Cardiac muscle cell (in vitro differentiated cells and primary cell): ENCODE measurements around the gene SCARB1. TPM values are rescaled to one million over a fixed set of nuclear protein-coding genes. Genes with fewer than 3 reads are reported as not detected.

Experiments
- DNase-seq, 2 donors: peaks; one replicate each; pipeline versions ENCODE4 v3.0.0 to v3.0.0-alpha.2; 2010 to 2017; ENCODE audit warnings: low read depth in 1 of 2, low spot score in 1 of 2
- H3K27ac ChIP-seq: fragments of 200-600 bp; sonication (generic); 2 replicates; pipeline ENCODE4 v1.5.1; 2016
- H3K27me3 ChIP-seq: fragments of 200-600 bp; sonication (generic); 2 replicates; pipeline ENCODE4 v1.6.0; 2016; ENCODE audit warnings: control low read depth
- H3K36me3 ChIP-seq: fragments of 200-600 bp; sonication (generic); 2 replicates; pipeline ENCODE4 v1.5.1; 2016; ENCODE audit warnings: control low read depth
- H3K4me1 ChIP-seq: fragments of 200-600 bp; sonication (generic); 2 replicates; pipeline ENCODE4 v1.8.1; 2017; ENCODE audit warnings: low read depth, mild to moderate bottlenecking, mixed run types
- H3K4me3 ChIP-seq: fragments of 200-600 bp; sonication (generic); 2 replicates; pipeline ENCODE4 v1.5.1; 2016; ENCODE audit warnings: mild to moderate bottlenecking
- H3K9me3 ChIP-seq: fragments of 200-600 bp; sonication (generic); 2 replicates; pipeline ENCODE4 v1.5.1; 2017; ENCODE audit warnings: low read depth, mild to moderate bottlenecking, control low read depth
- polyA plus RNA-seq: library from polyadenylated mRNA; unstranded; fragments of >200 nt; fragmentation: Nextera tagmentation; extraction: Ambion mirVana; gene quantifications from 2 replicates; pipeline ENCODE4 v1.2.1, GENCODE V29; 2016
- total RNA-seq: library from RNA; depleted of rRNA; stranded (reverse); fragments of >200 nt; gene quantifications from 2 replicates; pipeline ENCODE4 v1.2.3, GENCODE V29; 2016
- TF ChIP-seq, protein P1 (sequence below): IDR thresholded peaks from 2 replicates; pipeline ENCODE4 v1.5.1; 2012; ENCODE audit warnings: low read depth, mild to moderate bottlenecking, low read length

The SCARB1 gene
- total and polyA plus RNA-seq, 2 experiments from 2014 or later = 37.7 to 42.5 TPM

DNA sequence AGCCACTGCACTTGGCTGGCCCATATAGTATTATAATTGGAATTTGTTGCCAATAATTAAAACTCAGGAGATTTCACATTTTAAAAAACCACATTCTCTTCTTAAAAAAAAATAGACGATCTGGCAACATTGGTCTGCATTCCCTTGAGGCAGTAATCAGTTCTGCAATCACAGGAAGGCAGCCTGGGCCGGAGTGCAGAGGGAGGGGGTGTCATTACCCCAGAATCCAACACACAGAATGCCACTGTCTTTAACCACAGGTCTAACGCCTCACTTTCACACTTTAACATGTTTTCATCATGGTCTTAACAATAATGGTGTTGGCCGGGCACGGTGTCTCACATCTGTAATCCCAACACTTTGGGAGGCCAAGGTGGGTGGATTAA lies 100.1 kb downstream of the SCARB1 start:
- H3K27ac ChIP-seq = no peak overlapping the region
- H3K36me3 ChIP-seq = no peaks in the 10 kb centered on the region

DNA sequence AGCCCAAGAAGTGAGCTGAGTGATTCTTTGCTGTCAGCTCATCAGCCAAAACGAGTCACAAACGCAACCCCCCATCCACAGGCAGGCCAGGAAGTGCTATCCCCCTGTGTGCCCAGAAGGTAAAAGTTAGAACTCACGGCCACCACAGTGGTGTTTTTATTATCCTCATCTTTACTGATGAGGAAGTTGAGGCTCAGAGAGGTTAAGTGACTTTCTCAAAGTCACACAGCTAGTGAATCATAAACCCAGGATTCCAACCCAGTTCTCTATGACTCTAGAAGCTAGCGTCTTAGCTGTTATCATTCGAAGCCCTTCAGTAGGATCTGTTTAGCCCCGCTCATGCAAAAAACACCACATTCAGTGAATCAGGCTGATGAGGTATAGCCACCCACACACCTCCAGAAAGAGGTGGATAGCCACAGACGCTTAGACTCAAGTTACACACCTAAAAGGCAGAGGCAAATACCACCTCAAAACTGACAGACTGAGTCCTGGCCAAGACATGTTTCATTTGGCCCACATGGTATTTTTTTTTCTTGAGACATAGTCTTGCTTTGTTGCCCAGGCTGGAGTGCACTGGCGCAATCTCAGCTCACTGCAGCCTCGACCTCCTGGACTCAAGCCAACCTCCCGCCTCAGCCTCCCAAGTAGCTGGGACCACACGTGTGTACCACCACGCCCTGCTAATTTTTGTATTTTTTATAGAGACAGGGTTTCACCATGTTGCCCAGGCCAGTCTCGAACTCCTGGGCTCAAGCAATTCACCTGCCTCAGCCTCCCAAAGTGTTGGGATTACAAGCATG lies 100.7 kb downstream of the SCARB1 start:
- peak in 1 of 2 donors; percentile 48 for DNase-seq
- Histone ChIP-seq H3K27ac (no peak overlapping the region), H3K9me3 (no peaks in the 10 kb centered on the region), H3K4me1 (peaks cover 14% of the 10 kb centered on the region), H3K36me3 (no peaks in the 10 kb centered on the region), H3K27me3 (no peaks in the 10 kb centered on the region), H3K4me3 (no peak overlapping the region)
- TF ChIP-seq, protein P1, sequence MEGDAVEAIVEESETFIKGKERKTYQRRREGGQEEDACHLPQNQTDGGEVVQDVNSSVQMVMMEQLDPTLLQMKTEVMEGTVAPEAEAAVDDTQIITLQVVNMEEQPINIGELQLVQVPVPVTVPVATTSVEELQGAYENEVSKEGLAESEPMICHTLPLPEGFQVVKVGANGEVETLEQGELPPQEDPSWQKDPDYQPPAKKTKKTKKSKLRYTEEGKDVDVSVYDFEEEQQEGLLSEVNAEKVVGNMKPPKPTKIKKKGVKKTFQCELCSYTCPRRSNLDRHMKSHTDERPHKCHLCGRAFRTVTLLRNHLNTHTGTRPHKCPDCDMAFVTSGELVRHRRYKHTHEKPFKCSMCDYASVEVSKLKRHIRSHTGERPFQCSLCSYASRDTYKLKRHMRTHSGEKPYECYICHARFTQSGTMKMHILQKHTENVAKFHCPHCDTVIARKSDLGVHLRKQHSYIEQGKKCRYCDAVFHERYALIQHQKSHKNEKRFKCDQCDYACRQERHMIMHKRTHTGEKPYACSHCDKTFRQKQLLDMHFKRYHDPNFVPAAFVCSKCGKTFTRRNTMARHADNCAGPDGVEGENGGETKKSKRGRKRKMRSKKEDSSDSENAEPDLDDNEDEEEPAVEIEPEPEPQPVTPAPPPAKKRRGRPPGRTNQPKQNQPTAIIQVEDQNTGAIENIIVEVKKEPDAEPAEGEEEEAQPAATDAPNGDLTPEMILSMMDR = no peak

More for the DNA sequence above, 100.1 kb downstream of the SCARB1 start:
- H3K4me3 ChIP-seq = no peak overlapping the region
- H3K9me3 ChIP-seq = no peaks in the 10 kb centered on the region
- H3K4me1 ChIP-seq = peaks cover 14% of the 10 kb centered on the region
- TF ChIP-seq, protein P1 = no peak
- peak in 1 of 2 donors; percentile 30 for DNase-seq
- H3K27me3 ChIP-seq = no peaks in the 10 kb centered on the region

DNA sequence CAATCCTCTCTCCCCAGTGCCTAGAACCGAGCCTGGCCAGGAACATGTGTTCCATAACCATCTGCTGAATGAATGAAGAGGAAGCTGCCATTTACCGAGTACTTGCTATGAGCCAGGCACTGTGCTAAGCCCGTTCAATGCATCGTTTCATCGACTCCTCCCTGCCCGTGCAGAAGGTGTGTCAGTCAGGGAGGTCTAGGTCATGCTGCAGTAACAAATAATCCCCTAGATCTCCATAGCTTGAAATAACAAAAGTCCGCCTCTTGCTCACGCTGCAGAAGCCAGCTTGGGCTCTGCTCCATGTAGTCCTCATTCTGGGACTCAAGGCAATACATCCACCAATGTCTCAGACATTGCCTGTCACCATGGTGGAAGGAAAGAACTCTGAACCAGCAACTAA lies 101.3 kb downstream of the SCARB1 start:
- no peaks in the 10 kb centered on the region for H3K27me3 ChIP-seq
- H3K4me1 ChIP-seq = peaks cover 14% of the 10 kb centered on the region
- no peak for DNase-seq
- no peak overlapping the region for H3K4me3 ChIP-seq
- no peaks in the 10 kb centered on the region for H3K9me3 ChIP-seq
- H3K27ac ChIP-seq = no peak overlapping the region
- TF ChIP-seq, protein P1 = no peak
- no peaks in the 10 kb centered on the region for H3K36me3 ChIP-seq

DNA sequence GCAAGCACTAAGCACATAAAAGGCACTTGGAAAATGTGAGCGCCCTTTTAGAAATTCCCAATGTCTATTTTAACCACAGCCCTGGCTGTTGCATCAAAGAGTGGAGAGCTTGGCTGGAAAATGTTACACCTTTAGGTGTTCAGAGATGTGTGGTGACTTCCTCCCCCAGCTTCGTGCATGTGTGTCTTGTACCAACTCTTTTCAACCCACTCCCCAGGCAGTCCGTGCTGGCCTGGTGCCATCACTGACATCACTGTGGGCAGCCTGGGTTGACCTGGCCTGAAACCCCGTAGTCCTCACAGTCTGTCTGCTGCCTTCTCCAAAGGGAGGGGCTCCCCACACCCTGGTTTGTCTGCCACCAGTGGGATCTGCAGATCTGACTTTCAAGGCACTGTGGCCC lies 101.8 kb downstream of the SCARB1 start:
- H3K36me3 ChIP-seq = no peaks in the 10 kb centered on the region
- no peak overlapping the region for H3K4me3 ChIP-seq
- peak; percentile 35 to 41 for DNase-seq
- peaks cover 14% of the 10 kb centered on the region for H3K4me1 ChIP-seq
- H3K27me3 ChIP-seq = no peaks in the 10 kb centered on the region
- no peaks in the 10 kb centered on the region for H3K9me3 ChIP-seq
- no peak overlapping the region for H3K27ac ChIP-seq
- TF ChIP-seq, protein P1 = no peak

DNA sequence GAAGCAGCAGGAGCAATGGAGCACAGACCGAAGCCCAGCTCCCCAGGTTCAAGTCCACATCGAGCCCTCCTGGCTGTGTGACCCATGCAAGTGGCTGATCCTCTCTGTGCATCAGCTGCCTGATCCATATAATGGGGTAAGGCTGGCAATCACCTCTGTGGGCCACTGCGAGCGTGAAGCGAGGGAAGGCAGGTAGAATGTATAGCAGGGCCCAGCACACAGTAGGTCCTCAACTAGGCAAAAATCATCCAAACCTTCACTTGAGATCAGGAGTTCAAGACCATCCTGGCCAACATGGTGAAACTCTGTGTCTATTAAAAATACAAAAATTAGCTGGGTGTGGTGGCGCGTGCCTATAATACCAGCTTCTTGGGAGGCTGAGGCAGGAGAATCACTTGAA lies 102.6 kb downstream of the SCARB1 start:
- TF ChIP-seq, protein P1 = no peak
- no peak for DNase-seq
- Histone ChIP-seq H3K4me1 (peaks cover 11% of the 10 kb centered on the region), H3K27me3 (no peaks in the 10 kb centered on the region), H3K9me3 (no peaks in the 10 kb centered on the region), H3K27ac (no peak overlapping the region), H3K4me3 (no peak overlapping the region), H3K36me3 (no peaks in the 10 kb centered on the region)
